WERI-Rb-1 (cell line): Measurements from ENCODE around the gene SSR2.
A peak's percentile ranks its signal among the peaks of the same experiment; 100 is the strongest.

Source experiments
- DNase-seq: peaks from one replicate; pipeline ENCODE4 v3.0.0-alpha.2; 2020
- H3K27ac ChIP-seq: fragments of 250-450 bp; sonication (Bioruptor Pico); 2 replicates; pipeline ENCODE4 v1.5.1; 2020; ENCODE audit warnings: mild to moderate bottlenecking, moderate library complexity
- H3K27me3 ChIP-seq: fragments of 250-450 bp; sonication (Bioruptor Pico); 2 replicates; pipeline ENCODE4 v1.5.1; 2021; ENCODE audit warnings: mild to moderate bottlenecking, low read depth, moderate library complexity; ENCODE audit not compliant: insufficient read depth, severe bottlenecking
- H3K36me3 ChIP-seq: fragments of 250-450 bp; sonication (Bioruptor Pico); 2 replicates; pipeline ENCODE4 v1.5.1; 2020; ENCODE audit warnings: mild to moderate bottlenecking, moderate library complexity
- H3K4me3 ChIP-seq: 2 replicates; pipeline ENCODE4 v1.5.1; 2011; ENCODE audit warnings: low read depth, mild to moderate bottlenecking, control low read depth, low read length
- H3K9me3 ChIP-seq: fragments of 250-450 bp; sonication (Bioruptor Pico); 2 replicates; pipeline ENCODE4 v1.5.1; 2021; ENCODE audit warnings: mild to moderate bottlenecking, moderate library complexity; ENCODE audit not compliant: severe bottlenecking
- TF ChIP-seq, protein P1 (sequence below): IDR thresholded peaks from 2 replicates; pipeline ENCODE4 v1.5.1; 2011; ENCODE audit warnings: low read depth, mild to moderate bottlenecking, control low read depth, inconsistent platforms, low read length

Gene SSR2

DNA sequence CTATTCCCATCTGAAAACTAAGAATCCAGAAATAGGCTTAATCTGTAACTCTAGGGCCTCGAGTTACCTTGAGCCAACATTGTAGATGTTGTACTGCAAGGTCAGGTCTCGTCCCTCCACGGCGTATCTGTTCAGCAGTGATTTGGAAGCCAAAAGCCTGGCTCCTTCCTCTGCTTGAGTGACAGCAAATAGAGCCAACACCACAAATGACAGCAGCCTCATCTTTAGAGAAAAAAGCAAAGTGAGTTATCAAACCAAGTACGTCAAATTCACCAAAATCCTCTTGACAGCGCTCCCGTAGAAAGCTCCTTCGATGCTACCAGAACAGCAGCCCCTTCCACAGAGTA is 832 bp downstream of the SSR2 start:
- Histone ChIP-seq H3K36me3 (peaks cover 48% of the 10 kb centered on the region), H3K27ac (peak overlapping the region; percentile 77), H3K27me3 (no peaks in the 10 kb centered on the region), H3K9me3 (no peaks in the 10 kb centered on the region), H3K4me3 (peak overlapping the region; percentile 81)
- TF ChIP-seq, protein P1, sequence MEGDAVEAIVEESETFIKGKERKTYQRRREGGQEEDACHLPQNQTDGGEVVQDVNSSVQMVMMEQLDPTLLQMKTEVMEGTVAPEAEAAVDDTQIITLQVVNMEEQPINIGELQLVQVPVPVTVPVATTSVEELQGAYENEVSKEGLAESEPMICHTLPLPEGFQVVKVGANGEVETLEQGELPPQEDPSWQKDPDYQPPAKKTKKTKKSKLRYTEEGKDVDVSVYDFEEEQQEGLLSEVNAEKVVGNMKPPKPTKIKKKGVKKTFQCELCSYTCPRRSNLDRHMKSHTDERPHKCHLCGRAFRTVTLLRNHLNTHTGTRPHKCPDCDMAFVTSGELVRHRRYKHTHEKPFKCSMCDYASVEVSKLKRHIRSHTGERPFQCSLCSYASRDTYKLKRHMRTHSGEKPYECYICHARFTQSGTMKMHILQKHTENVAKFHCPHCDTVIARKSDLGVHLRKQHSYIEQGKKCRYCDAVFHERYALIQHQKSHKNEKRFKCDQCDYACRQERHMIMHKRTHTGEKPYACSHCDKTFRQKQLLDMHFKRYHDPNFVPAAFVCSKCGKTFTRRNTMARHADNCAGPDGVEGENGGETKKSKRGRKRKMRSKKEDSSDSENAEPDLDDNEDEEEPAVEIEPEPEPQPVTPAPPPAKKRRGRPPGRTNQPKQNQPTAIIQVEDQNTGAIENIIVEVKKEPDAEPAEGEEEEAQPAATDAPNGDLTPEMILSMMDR: no peak
- no peak for DNase-seq

DNA sequence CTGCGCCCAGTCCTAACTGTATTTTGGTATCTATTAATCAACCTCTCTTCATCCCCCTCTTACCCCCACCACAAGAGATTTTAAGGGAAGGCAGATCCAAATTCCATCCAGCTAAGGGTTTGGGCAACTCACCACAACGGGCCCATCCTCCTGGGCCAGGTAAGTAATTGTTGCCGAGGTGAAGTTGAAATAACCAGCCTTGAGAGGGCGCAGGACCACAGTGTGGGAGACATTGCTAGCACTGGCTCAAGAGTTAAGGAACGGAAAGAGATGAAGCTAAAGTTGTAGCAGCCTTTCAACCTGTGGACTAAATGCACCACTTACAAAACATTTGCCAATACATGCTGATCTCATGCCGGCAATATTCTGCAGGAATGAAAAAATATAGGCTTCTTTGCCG is 5.9 kb downstream of the SSR2 start:
- H3K27ac ChIP-seq: no peak overlapping the region
- no peak overlapping the region for H3K4me3 ChIP-seq
- TF ChIP-seq, protein P1: no peak
- no peak for DNase-seq
- peaks cover 96% of the 10 kb centered on the region for H3K36me3 ChIP-seq
- no peaks in the 10 kb centered on the region for H3K9me3 ChIP-seq
- H3K27me3 ChIP-seq: no peaks in the 10 kb centered on the region

DNA sequence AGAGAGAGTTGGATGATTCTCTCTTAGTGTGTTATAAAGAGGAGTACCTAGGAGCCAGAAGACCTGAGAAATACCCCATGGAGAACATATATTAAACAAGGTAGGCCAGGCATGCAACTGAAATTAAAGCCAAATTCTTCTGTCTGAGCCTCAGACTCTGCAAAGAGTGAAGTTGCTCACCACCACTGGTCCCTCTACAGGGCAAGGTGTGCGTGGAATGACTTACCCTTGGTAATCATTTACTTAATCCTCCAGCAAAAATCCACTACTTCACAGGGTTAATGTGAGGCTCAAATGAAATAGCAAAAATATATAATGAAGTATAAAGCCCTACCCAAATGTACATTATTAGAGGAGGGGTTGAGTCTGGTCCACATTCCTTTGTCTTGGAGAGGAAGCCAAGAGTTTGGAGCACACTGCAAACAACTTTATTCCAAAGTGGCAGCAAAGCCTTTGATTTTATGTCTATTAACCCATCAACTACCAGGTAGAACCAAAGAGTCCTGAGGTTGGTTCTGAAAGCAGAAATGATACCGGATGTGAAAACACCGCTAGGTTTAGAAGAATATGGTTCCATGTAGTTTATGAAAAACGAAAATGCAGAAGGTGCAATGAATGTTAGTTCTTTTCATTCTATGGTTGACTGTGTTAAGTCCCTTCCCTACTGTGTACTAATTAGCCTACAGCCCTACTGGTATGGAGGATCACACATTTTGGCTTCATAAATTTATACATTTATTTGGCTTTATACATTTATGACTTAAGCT is 8.5 kb downstream of the SSR2 start:
- no peaks in the 10 kb centered on the region for H3K9me3 ChIP-seq
- H3K36me3 ChIP-seq: peaks cover 92% of the 10 kb centered on the region
- H3K4me3 ChIP-seq: no peak overlapping the region
- no peak overlapping the region for H3K27ac ChIP-seq
- no peaks in the 10 kb centered on the region for H3K27me3 ChIP-seq
- no peak for DNase-seq
- TF ChIP-seq, protein P1: no peak

DNA sequence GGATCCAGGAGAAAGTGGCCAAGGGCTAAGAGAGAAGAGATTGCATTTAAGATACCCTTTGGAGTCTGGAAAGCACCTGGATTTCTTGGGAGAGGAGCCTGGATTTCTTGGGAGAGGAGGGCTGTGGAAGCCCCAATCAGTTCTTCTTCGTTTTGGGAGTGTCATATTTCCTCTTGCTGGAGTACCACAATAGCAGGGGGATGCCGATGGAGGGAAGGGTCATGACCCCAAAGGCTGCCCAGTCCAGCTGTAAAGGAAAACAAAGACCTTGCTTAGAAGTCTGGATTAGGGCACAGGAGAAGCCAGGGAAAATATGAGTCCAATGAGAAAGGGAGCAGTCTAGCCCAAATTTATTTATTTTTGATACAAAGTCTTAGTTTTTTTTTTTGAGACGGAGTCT is 11.3 kb downstream of the SSR2 start:
- peaks cover 73% of the 10 kb centered on the region for H3K36me3 ChIP-seq
- no peaks in the 10 kb centered on the region for H3K9me3 ChIP-seq
- DNase-seq: no peak
- TF ChIP-seq, protein P1: no peak
- no peak overlapping the region for H3K27ac ChIP-seq
- H3K27me3 ChIP-seq: no peaks in the 10 kb centered on the region
- H3K4me3 ChIP-seq: no peak overlapping the region

DNA sequence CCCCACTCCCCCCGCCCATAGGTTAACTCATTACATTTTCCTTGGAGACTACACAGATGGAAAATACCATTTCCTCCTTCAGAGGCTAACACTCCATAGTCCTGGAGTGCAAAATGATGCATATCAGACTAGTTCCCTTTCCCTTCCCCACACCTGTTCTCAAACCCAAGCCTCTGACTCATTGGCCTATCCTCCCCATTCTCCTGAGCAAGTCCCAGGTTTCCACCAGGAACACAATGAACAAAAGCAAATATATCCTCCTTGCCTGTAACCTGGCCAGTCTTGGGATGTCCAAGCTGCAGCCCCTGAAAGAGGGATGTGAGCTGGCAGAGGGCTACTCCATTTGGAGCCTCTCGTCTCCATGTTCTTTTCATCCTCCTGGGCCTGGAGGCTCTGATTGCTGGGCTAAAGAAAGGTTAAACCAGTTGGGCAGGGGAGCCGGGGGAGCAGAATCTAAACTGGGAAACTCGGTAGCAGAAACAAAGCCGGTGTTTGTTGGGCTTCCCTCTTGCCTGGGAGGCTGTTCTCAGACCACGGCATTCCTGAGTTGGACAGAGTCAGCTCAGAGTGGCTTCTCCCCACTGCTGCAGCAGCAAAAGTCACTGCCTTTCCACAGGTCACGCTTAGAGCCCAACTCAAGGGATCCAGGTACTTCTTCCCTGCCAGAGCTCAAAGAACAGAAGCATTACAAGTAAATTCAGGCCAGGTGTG is 13.9 kb downstream of the SSR2 start:
- Histone ChIP-seq H3K4me3 (no peak overlapping the region), H3K36me3 (peaks cover 47% of the 10 kb centered on the region), H3K27me3 (no peaks in the 10 kb centered on the region), H3K9me3 (no peaks in the 10 kb centered on the region), H3K27ac (no peak overlapping the region)
- TF ChIP-seq, protein P1: no peak
- no peak for DNase-seq
